T-helper 17 cell (primary cell): ENCODE measurements around the gene ARL5A. TPM values are rescaled to one million over a fixed set of nuclear protein-coding genes. Genes with fewer than 3 reads are reported as not detected.

Experiments used
- ATAC-seq: fragments of 150-1000 bp; cut with Tn5 transposase; 2 replicates; pipeline ENCODE4 v1.10.0; 2021; ENCODE audit warnings: mild to moderate bottlenecking, moderate library complexity
- DNase-seq, 3 donors: peaks; one replicate each; pipeline versions ENCODE4 v3.0.0 to v3.0.0-alpha.2; 2020 to 2021
- H3K9me3 ChIP-seq: one replicate; pipeline ENCODE4 v1.7.0; 2013; ENCODE audit warnings: low read length, mild to moderate bottlenecking; ENCODE audit not compliant: control insufficient read depth, poor library complexity, severe bottlenecking
- H3K27ac Mint-ChIP-seq: one replicate; pipeline ENCODE4 v1.8.0; 2022; ENCODE audit warnings: mild to moderate bottlenecking, moderate library complexity, mixed read lengths
- H3K27me3 Mint-ChIP-seq: one replicate; pipeline ENCODE4 v1.8.0; 2022; ENCODE audit warnings: mixed read lengths
- H3K36me3 Mint-ChIP-seq: one replicate; pipeline ENCODE4 v1.8.0; 2022; ENCODE audit warnings: low read depth, mixed read lengths
- H3K4me1 Mint-ChIP-seq: one replicate; pipeline ENCODE4 v1.8.0; 2022; ENCODE audit warnings: mild to moderate bottlenecking, mixed read lengths
- H3K4me3 Mint-ChIP-seq: one replicate; pipeline ENCODE4 v1.8.0; 2022; ENCODE audit warnings: mild to moderate bottlenecking, moderate library complexity, mixed read lengths
- total RNA-seq, 4 donors: library from RNA in 2 of 4; stranded (reverse) in 2 of 4; gene quantifications; one replicate each; pipeline ENCODE4 v1.2.3 and lab custom pipeline; 2022 to 2026

ARL5A gene
- total RNA-seq, 2 donors from 2014 or later = 27.6 to 30.1 TPM

DNA sequence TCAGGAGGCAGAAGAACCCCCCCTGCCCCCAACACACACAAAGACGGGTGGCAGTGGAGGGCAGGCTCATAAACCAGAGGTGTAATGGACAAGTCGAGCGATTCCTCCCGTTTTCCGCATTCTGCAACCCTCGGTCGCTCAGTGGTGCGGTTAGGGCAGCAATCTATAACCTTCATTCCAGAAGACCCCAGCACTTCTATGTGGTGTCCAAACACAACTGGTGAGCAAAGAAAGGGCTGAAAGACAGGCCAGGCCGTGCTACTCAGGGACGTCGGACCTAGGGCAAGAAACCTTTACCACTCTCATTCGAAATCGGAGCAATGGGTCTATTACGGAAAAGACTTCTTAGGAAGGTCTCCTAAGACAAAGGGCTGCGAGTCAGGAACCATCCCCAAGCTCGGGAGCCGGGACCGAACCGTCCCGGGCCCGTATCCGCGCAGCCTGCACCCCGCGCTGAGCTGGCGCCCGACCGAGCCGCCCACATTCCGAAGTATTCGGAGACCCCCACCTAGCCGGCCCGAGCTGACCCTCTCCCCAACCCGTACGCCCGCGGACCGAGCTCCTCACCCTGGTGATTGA is 568 bp downstream of the ARL5A start:
- no peaks in the 10 kb centered on the region for H3K27me3 Mint-ChIP-seq
- peak overlapping the region; percentile 91 for H3K27ac Mint-ChIP-seq
- peak; percentile 25 for ATAC-seq
- DNase-seq = peak in 1 of 3 donors; percentile 9
- peaks cover 2% of the 10 kb centered on the region for H3K36me3 Mint-ChIP-seq
- peaks cover 38% of the 10 kb centered on the region for H3K4me1 Mint-ChIP-seq
- no peaks in the 10 kb centered on the region for H3K9me3 ChIP-seq
- peak overlapping the region; percentile 92 for H3K4me3 Mint-ChIP-seq

GRCh38 chr2:151826737-151827157 is 1.5 kb downstream of the ARL5A start:
- Mint-ChIP-seq H3K27me3 (no peaks in the 10 kb centered on the region), H3K4me1 (peaks cover 43% of the 10 kb centered on the region), H3K4me3 (peak overlapping the region; percentile 92), H3K27ac (peak overlapping the region; percentile 91), H3K36me3 (peaks cover 2% of the 10 kb centered on the region)
- no peaks in the 10 kb centered on the region for H3K9me3 ChIP-seq
- ATAC-seq (no peak), DNase-seq (no peak)

- Mint-ChIP-seq H3K36me3 (peaks cover 2% of the 10 kb centered on the region), H3K4me1 (peaks cover 52% of the 10 kb centered on the region), H3K4me3 (no peak overlapping the region), H3K27ac (no peak overlapping the region), H3K27me3 (no peaks in the 10 kb centered on the region)
- DNase-seq (no peak), ATAC-seq (no peak)
- no peaks in the 10 kb centered on the region for H3K9me3 ChIP-seq
These were observed 3.3 kb downstream of the ARL5A start for GRCh38 chr2:151824886-151825285.

GRCh38 chr2:151823651-151824050 is 4.6 kb downstream of the ARL5A start:
- Mint-ChIP-seq H3K27me3 (no peaks in the 10 kb centered on the region), H3K36me3 (peaks cover 2% of the 10 kb centered on the region), H3K27ac (no peak overlapping the region), H3K4me1 (peaks cover 49% of the 10 kb centered on the region), H3K4me3 (no peak overlapping the region)
- no peaks in the 10 kb centered on the region for H3K9me3 ChIP-seq
- no peak for DNase-seq
- no peak for ATAC-seq

- ATAC-seq = no peak
These were observed 8.3 kb downstream of the ARL5A start for GRCh38 chr2:151819920-151820319.

DNA sequence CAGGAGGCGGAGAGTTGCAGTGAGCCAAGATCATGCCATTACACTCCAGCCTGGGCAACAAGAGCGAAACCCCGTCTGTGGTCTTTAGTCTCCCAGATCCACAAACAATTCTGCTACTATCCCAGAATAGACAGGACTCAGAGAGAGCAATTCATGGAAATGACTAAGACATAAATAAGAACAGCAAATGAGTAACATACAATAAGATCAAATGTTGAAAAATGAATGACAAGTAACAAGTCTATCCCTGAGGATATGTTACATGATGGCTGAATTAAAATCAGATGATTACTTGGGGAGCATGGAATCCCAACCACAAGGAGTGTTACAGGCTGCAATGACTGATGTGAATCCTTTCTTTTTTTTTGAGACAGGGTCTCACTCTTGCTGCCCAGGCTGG is 10.3 kb downstream of the ARL5A start:
- no peak for ATAC-seq
- Mint-ChIP-seq H3K27ac (no peak overlapping the region), H3K36me3 (peaks cover 2% of the 10 kb centered on the region), H3K4me1 (peaks cover 28% of the 10 kb centered on the region), H3K27me3 (no peaks in the 10 kb centered on the region), H3K4me3 (no peak overlapping the region)
- H3K9me3 ChIP-seq = no peaks in the 10 kb centered on the region
- DNase-seq = no peak

More at GRCh38 chr2:151819920-151820319, 8.3 kb downstream of the ARL5A start:
- H3K27me3 Mint-ChIP-seq = no peaks in the 10 kb centered on the region
- DNase-seq = no peak
- H3K27ac Mint-ChIP-seq = peak overlapping the region; percentile 51
- peaks cover 38% of the 10 kb centered on the region for H3K4me1 Mint-ChIP-seq
- H3K4me3 Mint-ChIP-seq = no peak overlapping the region
- H3K9me3 ChIP-seq = no peaks in the 10 kb centered on the region
- H3K36me3 Mint-ChIP-seq = peaks cover 2% of the 10 kb centered on the region

GRCh38 chr2:151816843-151817242 is 11.4 kb downstream of the ARL5A start:
- Mint-ChIP-seq H3K4me1 (peaks cover 21% of the 10 kb centered on the region), H3K27ac (no peak overlapping the region), H3K36me3 (peaks cover 4% of the 10 kb centered on the region), H3K4me3 (no peak overlapping the region), H3K27me3 (no peaks in the 10 kb centered on the region)
- DNase-seq = no peak
- no peak for ATAC-seq
- H3K9me3 ChIP-seq = no peaks in the 10 kb centered on the region

GRCh38 chr2:151815821-151816489 is 12.3 kb downstream of the ARL5A start:
- Mint-ChIP-seq H3K27ac (no peak overlapping the region), H3K36me3 (peaks cover 4% of the 10 kb centered on the region), H3K4me3 (no peak overlapping the region), H3K27me3 (no peaks in the 10 kb centered on the region), H3K4me1 (peaks cover 15% of the 10 kb centered on the region)
- no peak for ATAC-seq
- DNase-seq = no peak
- no peaks in the 10 kb centered on the region for H3K9me3 ChIP-seq

DNA sequence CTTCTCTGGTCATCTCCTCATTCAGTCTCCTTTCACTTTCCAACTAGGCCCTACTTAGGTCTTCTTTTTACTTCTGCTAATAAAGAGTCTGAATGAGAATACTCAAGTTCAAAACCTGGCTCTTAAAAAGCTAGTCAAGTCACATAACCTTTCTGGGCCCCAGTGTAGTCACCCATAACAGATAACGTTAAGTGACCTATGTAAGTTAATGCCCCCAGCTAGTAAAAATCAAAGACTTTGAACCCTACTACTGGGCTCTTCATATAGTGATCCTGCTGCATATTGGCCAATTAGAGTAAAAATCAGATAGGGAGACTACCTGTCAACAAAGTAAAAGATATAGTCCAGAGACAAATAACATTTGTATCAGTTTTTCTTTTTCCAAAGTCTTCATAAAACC is 17.7 kb downstream of the ARL5A start:
- no peak for DNase-seq
- H3K4me1 Mint-ChIP-seq = peaks cover 6% of the 10 kb centered on the region
- H3K9me3 ChIP-seq = no peaks in the 10 kb centered on the region
- H3K36me3 Mint-ChIP-seq = peaks cover 7% of the 10 kb centered on the region
- no peak overlapping the region for H3K4me3 Mint-ChIP-seq
- ATAC-seq = no peak
- H3K27me3 Mint-ChIP-seq = no peaks in the 10 kb centered on the region
- H3K27ac Mint-ChIP-seq = peak overlapping the region; percentile 29

GRCh38 chr2:151809073-151809383 is 19.2 kb downstream of the ARL5A start:
- ATAC-seq = no peak
- H3K27ac Mint-ChIP-seq = no peak overlapping the region

GRCh38 chr2:151808258-151809072 is 19.8 kb downstream of the ARL5A start:
- H3K4me1 Mint-ChIP-seq = peaks cover 3% of the 10 kb centered on the region
- no peak overlapping the region for H3K27ac Mint-ChIP-seq
- DNase-seq = no peak
- H3K4me3 Mint-ChIP-seq = no peak overlapping the region
- H3K27me3 Mint-ChIP-seq = no peaks in the 10 kb centered on the region
- peak; percentile 89 for ATAC-seq
- H3K9me3 ChIP-seq = no peaks in the 10 kb centered on the region
- H3K36me3 Mint-ChIP-seq = peaks cover 5% of the 10 kb centered on the region

More at GRCh38 chr2:151809073-151809383, 19.2 kb downstream of the ARL5A start:
- H3K27me3 Mint-ChIP-seq = no peaks in the 10 kb centered on the region
- peaks cover 5% of the 10 kb centered on the region for H3K36me3 Mint-ChIP-seq
- no peak overlapping the region for H3K4me3 Mint-ChIP-seq
- peaks cover 3% of the 10 kb centered on the region for H3K4me1 Mint-ChIP-seq
- H3K9me3 ChIP-seq = no peaks in the 10 kb centered on the region
- DNase-seq = no peak

DNA sequence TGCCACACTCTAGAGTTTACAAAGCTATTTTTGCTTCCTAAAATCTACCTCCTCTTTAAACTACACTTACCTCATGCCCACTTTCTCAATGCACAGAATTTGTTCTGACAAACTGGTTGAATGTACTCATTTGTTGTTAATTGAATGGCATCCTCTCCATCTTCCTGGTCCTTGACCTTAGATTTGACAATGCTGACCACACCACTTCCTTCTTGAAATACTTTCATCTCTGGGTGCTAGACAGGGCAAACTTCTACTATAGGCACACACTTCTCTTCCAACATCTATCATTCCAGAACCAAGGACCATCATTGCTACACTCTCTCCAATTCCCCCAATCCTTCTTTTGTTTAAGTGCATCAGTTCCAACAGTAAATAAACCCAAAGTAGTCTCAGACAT is 22.3 kb downstream of the ARL5A start:
- Mint-ChIP-seq H3K36me3 (peaks cover 5% of the 10 kb centered on the region), H3K27me3 (no peaks in the 10 kb centered on the region), H3K4me3 (no peak overlapping the region), H3K27ac (no peak overlapping the region), H3K4me1 (peaks cover 5% of the 10 kb centered on the region)
- DNase-seq = no peak
- no peaks in the 10 kb centered on the region for H3K9me3 ChIP-seq
- ATAC-seq = no peak

DNA sequence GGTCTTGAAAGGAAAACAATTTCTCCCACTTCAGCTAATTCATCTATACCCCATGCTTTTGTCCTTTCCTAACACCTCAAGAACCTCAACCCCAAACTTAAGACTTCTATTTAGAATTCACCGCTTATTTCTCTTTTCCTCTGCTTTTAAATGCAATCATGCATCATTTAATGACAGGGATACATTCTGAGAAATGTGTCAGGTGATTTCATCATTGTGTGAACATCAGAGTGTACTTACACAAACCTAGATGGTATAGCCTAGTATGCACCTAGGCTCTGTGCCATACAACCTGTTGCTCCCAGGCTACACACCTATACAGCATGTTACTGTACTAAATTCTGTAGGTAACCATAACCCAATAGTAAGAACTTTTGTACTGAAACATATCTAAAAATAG is 22.9 kb downstream of the ARL5A start:
- Mint-ChIP-seq H3K27me3 (no peaks in the 10 kb centered on the region), H3K36me3 (peaks cover 4% of the 10 kb centered on the region), H3K27ac (no peak overlapping the region), H3K4me1 (peaks cover 4% of the 10 kb centered on the region), H3K4me3 (no peak overlapping the region)
- no peaks in the 10 kb centered on the region for H3K9me3 ChIP-seq
- DNase-seq (no peak), ATAC-seq (no peak)
